ENCODE data around the gene ARPC3.
"Not testable (repeated sequence)": the region's sequence is repeated elsewhere in the genome, so short reads cannot be mapped to it uniquely, and the experiment has no call there.

- TF ChIP-seq CTCF (conservative IDR thresholded peaks at IDR 0.05; ENCODE audit: low read depth, low read length); RAD21 (IDR thresholded peaks at IDR 0.05; ENCODE audit: low read length): not testable (repeated sequence)
Measured at GRCh38 chr12:110405126-110405662, 44.9 kb downstream of the ARPC3 start.

All from IMR-90 (cell line).